ENCODE results near the gene NIPAL3.

NIPAL3 gene

GRCh38 chr1:24390924-24391782 is 24.4 kb upstream of the NIPAL3 start:
- FAIRE-seq (no peak), DNase-seq (ENCODE audit: low spot score) (peak; percentile 82)

GRCh38 chr1:24391882-24392603 is 23.6 kb upstream of the NIPAL3 start:
- FAIRE-seq (no peak), DNase-seq (ENCODE audit: low spot score) (peak; percentile 70)

GRCh38 chr1:24392604-24392946 is 23.0 kb upstream of the NIPAL3 start:
- FAIRE-seq: no peak
- no peak for DNase-seq (ENCODE audit: low spot score)

- no peak for DNase-seq (ENCODE audit: low spot score)
- no peak for FAIRE-seq
These were observed 22.5 kb upstream of the NIPAL3 start for GRCh38 chr1:24392982-24393650.

GRCh38 chr1:24393892-24394291 is 21.7 kb upstream of the NIPAL3 start:
- peak; percentile 46 for DNase-seq (ENCODE audit: low spot score)
- FAIRE-seq: no peak

GRCh38 chr1:24400065-24400464 is 15.5 kb upstream of the NIPAL3 start:
- DNase-seq (ENCODE audit: low spot score) (no peak), FAIRE-seq (no peak)

- DNase-seq (ENCODE audit: low spot score) (no peak), FAIRE-seq (no peak)
These were observed 11.8 kb upstream of the NIPAL3 start for GRCh38 chr1:24403806-24404205.

GRCh38 chr1:24406788-24407187 is 8.8 kb upstream of the NIPAL3 start:
- DNase-seq (ENCODE audit: low spot score): no peak
- no peak for FAIRE-seq

GRCh38 chr1:24409535-24409934 is 6.1 kb upstream of the NIPAL3 start:
- DNase-seq (ENCODE audit: low spot score) (no peak), FAIRE-seq (no peak)

- DNase-seq (ENCODE audit: low spot score): no peak
- no peak for FAIRE-seq
These were observed 4.9 kb upstream of the NIPAL3 start for GRCh38 chr1:24410750-24411149.

- FAIRE-seq: no peak
These were observed 3.6 kb upstream of the NIPAL3 start for GRCh38 chr1:24411963-24412362.

GRCh38 chr1:24412408-24412807 is 3.2 kb upstream of the NIPAL3 start:
- no peak for FAIRE-seq
- DNase-seq (ENCODE audit: low spot score): no peak

More at GRCh38 chr1:24411963-24412362, 3.6 kb upstream of the NIPAL3 start:
- DNase-seq (ENCODE audit: low spot score): no peak

GRCh38 chr1:24413350-24414163 is 2.0 kb upstream of the NIPAL3 start, which contains the start of gene STPG1:
STPG1 (minus strand) TSS chr1:24413782; CDS start chr1:24401388, 12,394 bp downstream.
- FAIRE-seq (peak; percentile 9), DNase-seq (ENCODE audit: low spot score) (peak; percentile 95)

- DNase-seq (ENCODE audit: low spot score): no peak
These were observed 748 bp upstream of the NIPAL3 start for GRCh38 chr1:24414775-24415333.

GRCh38 chr1:24415910-24416665 is 486 bp downstream of the NIPAL3 start:
- peak; percentile 17 for DNase-seq (ENCODE audit: low spot score)

More at GRCh38 chr1:24414775-24415333, 748 bp upstream of the NIPAL3 start:
- no peak for FAIRE-seq

GRCh38 chr1:24416666-24417391 is 1.2 kb downstream of the NIPAL3 start:
- DNase-seq (ENCODE audit: low spot score) (peak; percentile 40), FAIRE-seq (no peak)

More at GRCh38 chr1:24415910-24416665, 486 bp downstream of the NIPAL3 start:
- no peak for FAIRE-seq

- FAIRE-seq: no peak
- no peak for DNase-seq (ENCODE audit: low spot score)
These were observed 2.1 kb downstream of the NIPAL3 start for GRCh38 chr1:24417681-24418080.

- DNase-seq (ENCODE audit: low spot score) (peak; percentile 54), FAIRE-seq (no peak)
These were observed 3.5 kb downstream of the NIPAL3 start for GRCh38 chr1:24418898-24419628.

GRCh38 chr1:24420547-24420946 is 4.9 kb downstream of the NIPAL3 start:
- FAIRE-seq (no peak), DNase-seq (ENCODE audit: low spot score) (no peak)

Measured in urothelium cell line (cell line).